K562 (cell line): ENCODE measurements around the gene ITGB2. TPM values are rescaled to one million over a fixed set of nuclear protein-coding genes. Genes with fewer than 3 reads are reported as not detected.

Experiments
- ARNT ChIP-seq, 2 experiments: fragments of 450-650 bp; IDR thresholded peaks; 2 replicates each; pipeline ENCODE4 v1.6.1; 2016; ENCODE audit warnings: mild to moderate bottlenecking in 1 of 2
- ATF7 ChIP-seq: fragments of 450-650 bp; IDR thresholded peaks from 2 replicates; pipeline ENCODE4 v1.7.1; 2014; ENCODE audit warnings: mild to moderate bottlenecking, moderate library complexity
- CREM ChIP-seq: IDR thresholded peaks from 2 replicates; pipeline ENCODE4 v1.6.1; 2014; ENCODE audit warnings: antibody characterized with exemption, low read depth
- CTCFL ChIP-seq: IDR thresholded peaks from 2 replicates; pipeline ENCODE4 v1.6.1; 2011; ENCODE audit warnings: borderline replicate concordance, low read depth, mild to moderate bottlenecking, moderate library complexity, low read length; ENCODE audit not compliant: insufficient read depth, poor library complexity, severe bottlenecking
- CXXC5 ChIP-seq: fragments of 250-450 bp; sonication (Bioruptor Pico); IDR thresholded peaks from 2 replicates; pipeline ENCODE4 v1.8.0; 2022; ENCODE audit warnings: inconsistent platforms, mild to moderate bottlenecking, moderate library complexity
- FOXO4 ChIP-seq: fragments of 450-650 bp; formaldehyde crosslinking; IDR thresholded peaks from 2 replicates; pipeline ENCODE4 v1.4.0; 2020; ENCODE audit warnings: mild to moderate bottlenecking, moderate library complexity
- HNRNPLL ChIP-seq: fragments of 200-400 bp; formaldehyde crosslinking; IDR thresholded peaks from 2 replicates; pipeline ENCODE4 v1.6.1; 2017; ENCODE audit warnings: low read length, low read depth, mild to moderate bottlenecking; ENCODE audit not compliant: poor library complexity, severe bottlenecking
- KLF1 ChIP-seq: fragments of 450-650 bp; IDR thresholded peaks from 2 replicates; pipeline ENCODE4 v1.6.1; 2016; ENCODE audit warnings: missing genetic modification characterization, missing compliant biosample characterization
- MTA3 ChIP-seq: fragments of 450-650 bp; formaldehyde crosslinking; IDR thresholded peaks from 2 replicates; pipeline ENCODE4 v1.6.1; 2017; ENCODE audit warnings: mild to moderate bottlenecking, borderline replicate concordance
- PRDM10 ChIP-seq: fragments of 450-650 bp; IDR thresholded peaks from 2 replicates; pipeline ENCODE4 v1.6.1; 2018; ENCODE audit not compliant: partially characterized antibody
- SOX6 ChIP-seq: fragments of 450-650 bp; IDR thresholded peaks from 2 replicates; pipeline ENCODE4 v1.6.1; 2014; ENCODE audit warnings: mild to moderate bottlenecking
- SP1 ChIP-seq: sonication (generic); formaldehyde crosslinking; IDR thresholded peaks from 2 replicates; pipeline ENCODE4 v1.8.1; 2022; ENCODE audit warnings: mild to moderate bottlenecking, missing genetic modification reagents
- STAG1 ChIP-seq: sonication (generic); formaldehyde crosslinking; IDR thresholded peaks from 2 replicates; pipeline ENCODE4 v1.5.0; 2020; ENCODE audit warnings: missing genetic modification reagents, borderline replicate concordance
- TOE1 ChIP-seq, 2 experiments: fragments of 450-650 bp in 1 of 2; sonication (generic) in 1 of 2; formaldehyde crosslinking in 1 of 2; IDR thresholded peaks; 2 replicates each; pipeline versions ENCODE4 v1.7.1 to v1.8.0; 2016 to 2022; ENCODE audit warnings: borderline replicate concordance in 2 of 2, mild to moderate bottlenecking in 2 of 2, antibody characterized with exemption in 1 of 2, inconsistent platforms in 1 of 2, low read depth in 1 of 2, missing genetic modification reagents in 1 of 2, moderate library complexity in 1 of 2
- ZBTB7A ChIP-seq: IDR thresholded peaks from 2 replicates; pipeline ENCODE4 v1.6.1; 2011; ENCODE audit warnings: low read depth, mild to moderate bottlenecking, low read length, moderate library complexity, borderline replicate concordance; ENCODE audit not compliant: control insufficient read depth
- ZC3H11A ChIP-seq: IDR thresholded peaks from 2 replicates; pipeline ENCODE4 v1.6.1; 2012; ENCODE audit warnings: low read depth, low read length, improper control_type of control experiment
- polyA plus RNA-seq, 8 experiments: library from polyadenylated mRNA; depleted of rRNA in 4 of 8; stranded (reverse) in 5 of 8; unstranded in 3 of 8; fragments of >200 nt; fragmentation: Nextera tagmentation in 2 of 8; fragmentation: Illumina TruSeq in 1 of 8; extraction: Ambion mirVana in 2 of 8; extraction: Trizol in 1 of 8; gene quantifications; 2 replicates each; pipeline versions ENCODE4 v1.2.1 to v1.2.3, GENCODE V29; 2011 to 2014; ENCODE audit warnings: inconsistent platforms in 1 of 8, missing spikeins in 1 of 8
- total RNA-seq, 7 experiments: library from RNA; depleted of rRNA in 6 of 7; stranded (reverse); fragments of >200 nt in 6 of 7; fragmentation: Illumina TruSeq in 2 of 7; extraction: Trizol in 2 of 7; gene quantifications; 2 replicates each; pipeline versions ENCODE4 v1.2.1 to v1.2.3, GENCODE V29; 2011 to 2021; ENCODE audit warnings: low replicate concordance in 1 of 7
- TF ChIP-seq, protein P1 (sequence below): IDR thresholded peaks from 2 replicates; pipeline ENCODE4 v1.6.1; 2016; ENCODE audit warnings: missing genetic modification characterization, missing compliant biosample characterization

Gene ITGB2
- total and polyA plus RNA-seq, 9 of the 15 experiments (the other 6 are each of a cell fraction or from before 2014, with no cell fraction given), result 0.07 to 1.3 (median 0.51) TPM; not detected in 2

DNA sequence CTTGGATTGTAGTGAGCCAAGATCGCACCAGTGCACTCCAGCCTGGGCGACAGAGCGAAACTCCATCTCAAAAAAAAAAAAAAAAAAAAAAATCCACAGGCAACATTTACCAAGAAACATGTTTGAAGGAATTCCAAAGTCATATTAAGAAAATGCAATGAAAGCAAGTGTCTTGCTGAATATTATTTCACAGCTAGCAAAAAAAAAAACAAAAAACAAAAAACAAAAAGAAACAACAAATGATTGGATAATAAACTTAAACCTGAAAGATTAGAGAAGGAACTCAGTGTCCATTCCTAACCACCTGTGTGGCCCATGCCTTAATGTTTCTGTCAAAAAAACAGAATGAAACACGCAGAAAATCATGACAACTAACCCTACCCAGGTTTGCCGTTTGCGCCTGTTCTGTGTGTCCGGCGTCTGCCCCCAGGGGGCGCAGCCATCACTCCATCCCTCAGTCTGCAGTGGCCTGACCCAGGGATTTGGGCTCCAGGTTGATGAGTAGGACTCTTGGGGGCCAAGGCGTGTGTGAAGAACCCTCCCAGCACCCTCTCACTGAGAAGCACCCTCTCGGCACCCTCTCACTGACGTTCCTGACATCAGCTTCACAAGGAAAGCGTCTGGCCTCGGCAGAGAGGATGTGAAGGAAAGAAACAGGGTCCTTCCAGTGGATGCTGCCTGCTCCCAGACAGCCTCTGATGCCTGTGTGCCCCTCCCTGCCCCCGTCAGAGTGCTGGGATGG, 28.0 kb downstream of the ITGB2 start (continued):
- TF ChIP-seq CTCFL (peak; percentile 84), ZBTB7A (peak; percentile 28; the same call in 1 of the 2 replicates), ATF7 (peak; percentile 26; the same call in 1 of the 2 replicates), FOXO4 (CRISPR knock-in tag) (no peak), TOE1 (IDR thresholded peaks at IDR 0.05; ENCODE audit: borderline replicate concordance) (no peak), TOE1 (CRISPR knock-in tag; IDR thresholded peaks at IDR 0.05; ENCODE audit: borderline replicate concordance, low read depth) (0 out of 2 replicates have a peak, but pooled peaks have one; percentile 27), SOX6 (0 out of 2 replicates have a peak, but pooled peaks have one; percentile 38), HNRNPLL (peak; percentile 35), MTA3 (peak; percentile 37; the same call in 1 of the 2 replicates), STAG1 (CRISPR knock-in tag) (peak; percentile 25; the same call in 1 of the 2 replicates), CXXC5 (0 out of 2 replicates have a peak, but pooled peaks have one; percentile 30), CREM (peak; percentile 45; the same call in 1 of the 2 replicates), ARNT (IDR thresholded peaks at IDR 0.05) (peak in 1 of 2 experiments; percentile 58; a peak in 1 of 4 replicates), SP1 (peak; percentile 30; the same call in 1 of the 2 replicates), PRDM10 (peak; percentile 8), KLF1 (no peak), ZC3H11A (no peak)
- TF ChIP-seq, protein P1, sequence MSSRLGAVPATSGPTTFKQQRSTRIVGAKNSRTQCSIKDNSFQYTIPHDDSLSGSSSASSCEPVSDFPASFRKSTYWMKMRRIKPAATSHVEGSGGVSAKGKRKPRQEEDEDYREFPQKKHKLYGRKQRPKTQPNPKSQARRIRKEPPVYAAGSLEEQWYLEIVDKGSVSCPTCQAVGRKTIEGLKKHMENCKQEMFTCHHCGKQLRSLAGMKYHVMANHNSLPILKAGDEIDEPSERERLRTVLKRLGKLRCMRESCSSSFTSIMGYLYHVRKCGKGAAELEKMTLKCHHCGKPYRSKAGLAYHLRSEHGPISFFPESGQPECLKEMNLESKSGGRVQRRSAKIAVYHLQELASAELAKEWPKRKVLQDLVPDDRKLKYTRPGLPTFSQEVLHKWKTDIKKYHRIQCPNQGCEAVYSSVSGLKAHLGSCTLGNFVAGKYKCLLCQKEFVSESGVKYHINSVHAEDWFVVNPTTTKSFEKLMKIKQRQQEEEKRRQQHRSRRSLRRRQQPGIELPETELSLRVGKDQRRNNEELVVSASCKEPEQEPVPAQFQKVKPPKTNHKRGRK (tag), result peak; percentile 72; the same call in 1 of the 2 replicates
